HG03280 (cell line): Measurements from ENCODE around the gene FNDC3A.

Experiments
- ATAC-seq: cut with Tn5 transposase; IDR thresholded peaks from one replicate; pipeline ENCODE4 v1.9.1; 2021; ENCODE audit warnings: mild to moderate bottlenecking, moderate library complexity; ENCODE audit not compliant: unreplicated experiment

Gene FNDC3A

DNA sequence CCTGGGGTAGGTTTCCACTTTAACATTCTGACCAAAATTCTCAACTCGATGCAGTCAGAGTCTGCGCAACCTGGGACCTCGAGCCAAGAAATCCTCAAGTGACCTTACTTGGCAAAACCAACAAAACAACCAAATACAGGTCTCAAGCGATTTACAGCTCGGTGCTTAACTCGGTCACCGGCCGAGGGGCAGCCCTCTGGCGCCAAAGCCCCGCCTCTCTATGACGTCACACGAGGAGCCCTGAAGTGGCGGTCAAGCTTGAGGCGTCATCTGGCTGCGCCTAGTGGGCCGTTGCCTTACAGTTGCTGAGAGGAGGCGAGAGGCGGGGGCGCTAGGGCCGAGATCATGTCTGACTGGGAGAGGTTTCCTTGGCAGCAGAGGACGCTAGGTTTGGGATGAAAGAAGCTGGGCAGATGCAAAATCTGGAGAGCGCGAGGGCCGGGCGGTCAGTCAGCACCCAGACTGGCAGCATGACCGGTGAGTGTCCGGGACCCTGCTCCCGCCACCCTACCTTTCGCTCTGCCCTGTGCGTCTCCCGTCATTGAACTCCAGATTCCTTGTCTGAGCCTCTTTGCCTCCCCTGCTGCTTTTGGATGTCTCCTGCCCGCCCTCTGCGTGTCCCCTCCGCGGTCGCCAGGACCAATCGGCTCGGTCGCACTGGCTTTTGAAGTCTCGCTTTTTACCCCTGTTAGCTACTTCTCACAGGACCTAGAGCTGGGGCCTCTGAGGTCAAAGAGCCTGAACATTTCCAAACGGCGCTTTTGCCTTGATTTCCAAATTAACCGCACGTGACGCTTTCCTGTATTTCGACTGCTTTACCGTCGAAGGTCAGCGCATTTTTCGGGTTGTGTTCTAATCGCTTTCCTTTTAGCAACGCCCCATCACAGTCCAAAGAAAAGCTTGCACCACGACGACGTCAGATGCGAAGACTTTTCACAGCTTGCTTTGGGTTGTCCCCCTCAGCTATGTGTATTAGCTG lies 272.2 kb downstream of the FNDC3A start, which contains the start of gene CDADC1:
CDADC1 (plus strand) TSS at position 283 of the 979 bp plus-strand sequence; CDS start at position 396, 113 bp downstream.
- ATAC-seq, result peak; percentile 99

DNA sequence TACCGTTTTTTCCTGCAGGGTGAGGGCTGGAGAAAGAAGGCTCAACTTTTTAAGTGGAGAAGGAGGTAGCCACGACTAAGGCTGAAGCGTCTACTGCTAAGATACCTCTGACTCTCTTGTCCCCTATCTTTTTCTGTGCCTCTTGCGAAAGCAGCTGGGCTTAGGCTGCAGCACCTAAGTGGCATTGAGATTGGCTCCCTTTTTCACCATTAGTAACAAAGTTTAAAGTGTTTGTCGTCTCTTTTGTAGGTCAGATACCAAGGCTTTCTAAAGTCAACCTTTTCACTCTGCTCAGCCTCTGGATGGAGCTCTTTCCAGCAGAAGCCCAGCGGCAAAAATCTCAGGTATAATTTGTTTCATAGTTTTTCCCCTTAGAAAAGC lies 272.9 kb downstream of the FNDC3A start:
- ATAC-seq, result no peak

DNA sequence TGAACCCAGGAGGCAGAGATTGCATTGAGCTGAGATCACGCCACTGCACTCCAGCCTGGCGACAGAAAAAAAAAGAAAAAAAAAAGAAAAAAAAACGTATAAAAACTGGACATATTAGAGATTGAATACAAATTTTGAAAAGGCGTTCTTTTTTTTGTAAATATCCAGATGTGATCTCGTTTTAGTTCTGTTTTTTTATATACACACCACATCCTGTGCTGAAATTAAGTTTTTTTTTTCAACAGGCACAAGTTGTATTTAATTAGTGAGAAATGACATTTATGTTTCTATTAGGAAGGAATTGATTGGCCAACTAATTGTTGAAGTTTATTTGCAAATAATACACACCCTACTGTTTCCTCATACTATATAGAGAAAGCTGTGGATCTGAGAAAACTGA lies 275.6 kb downstream of the FNDC3A start:
- ATAC-seq, result no peak

DNA sequence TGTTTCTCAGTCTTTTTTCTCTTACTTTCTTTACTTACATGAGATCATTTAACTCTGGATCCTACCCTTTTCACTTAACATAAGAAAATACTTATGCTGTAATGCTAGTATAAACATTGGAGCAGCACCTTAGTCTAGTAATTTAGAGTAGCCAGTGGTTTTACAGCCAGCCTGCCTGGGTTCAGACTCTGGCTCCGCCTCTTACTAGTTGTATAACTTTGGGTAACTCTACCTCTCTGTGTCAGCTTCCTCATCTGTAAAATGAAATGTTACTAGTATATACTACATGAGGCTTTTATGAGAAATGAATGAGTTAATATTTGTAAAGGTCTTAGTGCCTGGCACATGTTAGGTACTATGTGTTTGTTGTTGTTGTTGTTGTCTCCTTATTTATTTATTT lies 277.6 kb downstream of the FNDC3A start:
- ATAC-seq, result no peak

DNA sequence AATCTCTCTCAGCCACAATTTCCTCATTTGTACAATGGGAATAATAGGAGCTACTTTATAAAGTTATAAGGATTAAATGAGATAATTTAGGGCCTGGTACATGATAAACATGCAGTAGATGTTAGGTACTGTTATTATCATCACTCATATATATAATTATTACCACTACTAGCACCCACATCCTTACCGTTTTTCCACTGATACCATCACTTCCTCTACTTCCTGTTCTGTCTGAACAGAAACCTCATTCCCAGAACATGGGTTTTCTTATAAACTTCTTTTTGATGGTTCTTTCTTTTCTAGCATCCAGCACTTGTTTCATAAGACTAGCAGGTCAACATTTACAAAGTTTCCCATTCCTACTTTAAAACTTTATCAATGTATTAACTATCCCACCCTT lies 278.3 kb downstream of the FNDC3A start:
- ATAC-seq, result no peak

DNA sequence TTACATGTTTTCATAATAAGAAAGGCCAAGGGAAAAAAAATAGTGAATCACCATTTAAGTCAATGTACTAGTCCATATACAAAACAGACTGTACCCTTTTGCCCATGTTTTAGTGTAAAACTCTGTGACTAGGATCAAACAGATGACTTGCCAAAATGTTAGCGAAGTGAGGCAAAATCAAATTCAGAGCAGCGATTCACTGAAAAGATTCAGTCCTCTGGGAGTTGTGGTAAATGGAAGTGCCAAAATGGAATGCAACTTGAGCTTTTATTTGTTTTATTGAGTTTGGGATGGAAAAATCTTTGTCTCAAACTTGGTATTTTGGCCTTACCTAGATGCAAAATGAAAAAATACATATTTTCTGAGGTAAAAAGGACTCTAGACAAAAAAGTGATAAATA lies 281.1 kb downstream of the FNDC3A start:
- ATAC-seq, result no peak

DNA sequence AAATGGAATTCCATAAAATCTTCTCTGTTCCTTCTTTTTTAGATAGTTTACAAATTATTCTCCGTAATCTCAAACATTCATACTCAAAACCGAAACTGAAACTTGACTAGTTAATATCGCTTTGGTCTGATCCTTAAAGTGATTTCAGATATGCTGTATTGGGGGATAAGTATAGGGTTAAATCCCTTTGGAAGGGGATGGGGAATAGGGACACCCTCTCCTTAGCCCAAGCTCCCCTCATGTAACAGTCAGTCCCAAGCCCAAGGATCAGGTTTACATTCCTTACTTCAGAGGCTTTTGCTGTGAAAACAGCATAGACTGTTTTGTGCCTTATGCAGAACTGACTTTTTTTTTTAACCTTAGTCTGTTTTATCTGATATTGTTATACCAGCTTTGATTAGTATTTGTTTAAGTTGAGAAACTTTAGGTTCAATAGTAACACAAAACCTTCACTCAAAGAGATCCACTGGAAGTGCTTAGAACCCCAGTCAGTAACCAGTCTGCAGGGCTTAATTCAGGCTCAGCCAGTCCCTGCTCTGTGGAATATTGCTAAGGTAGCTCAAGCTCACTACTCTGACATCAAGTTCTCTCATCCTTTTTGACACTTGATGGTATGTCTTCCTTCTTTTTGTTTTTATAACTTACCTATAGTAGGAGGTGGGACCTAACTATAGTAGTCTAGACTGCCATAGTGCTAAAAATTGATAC lies 282.5 kb downstream of the FNDC3A start:
- no peak for ATAC-seq
